ENCODE data around the gene SSBP2.
A peak's percentile ranks its signal among the peaks of the same experiment; 100 is the strongest.
"Not testable (repeated sequence)": the region's sequence is repeated elsewhere in the genome, so short reads cannot be mapped to it uniquely, and the experiment has no call there.

Gene SSBP2

GRCh38 chr5:81650987-81651386, 99.9 kb downstream of the SSBP2 start:
- DNase-seq, result no peak

- no peak for DNase-seq
Observed at GRCh38 chr5:81646469-81646995, 104.4 kb downstream of the SSBP2 start.

- DNase-seq, result no peak
Observed at GRCh38 chr5:81642210-81642609, 108.7 kb downstream of the SSBP2 start.

- no peak for DNase-seq
Observed at GRCh38 chr5:81639556-81639955, 111.3 kb downstream of the SSBP2 start.

GRCh38 chr5:81638471-81638870, 112.4 kb downstream of the SSBP2 start:
- DNase-seq, result no peak

GRCh38 chr5:81633891-81634290, 117.0 kb downstream of the SSBP2 start:
- DNase-seq, result no peak

- DNase-seq, result no peak
Observed at GRCh38 chr5:81633471-81633870, 117.4 kb downstream of the SSBP2 start.

- DNase-seq, result no peak
Observed at GRCh38 chr5:81632679-81633078, 118.2 kb downstream of the SSBP2 start.

- DNase-seq, result no peak
Observed at GRCh38 chr5:81631621-81632020, 119.3 kb downstream of the SSBP2 start.

GRCh38 chr5:81631124-81631523, 119.8 kb downstream of the SSBP2 start:
- peak; percentile 5 for DNase-seq

GRCh38 chr5:81630684-81631083, 120.2 kb downstream of the SSBP2 start:
- DNase-seq, result no peak

GRCh38 chr5:81629986-81630385, 120.9 kb downstream of the SSBP2 start:
- DNase-seq, result no peak

GRCh38 chr5:81628061-81628460, 122.8 kb downstream of the SSBP2 start:
- not testable (repeated sequence) for DNase-seq

- no peak for DNase-seq
Observed at GRCh38 chr5:81626524-81626923, 124.4 kb downstream of the SSBP2 start.

- no peak for DNase-seq
Observed at GRCh38 chr5:81609810-81610375, 141.0 kb downstream of the SSBP2 start.

- DNase-seq, result no peak
Observed at GRCh38 chr5:81608976-81609375, 141.9 kb downstream of the SSBP2 start.

- DNase-seq, result no peak
Observed at GRCh38 chr5:81607693-81608092, 143.2 kb downstream of the SSBP2 start.

- no peak for DNase-seq
Observed at GRCh38 chr5:81606150-81606549, 144.7 kb downstream of the SSBP2 start.

GRCh38 chr5:81605299-81605698, 145.6 kb downstream of the SSBP2 start:
- DNase-seq, result no peak

GRCh38 chr5:81604193-81604592, 146.7 kb downstream of the SSBP2 start:
- DNase-seq, result no peak

GRCh38 chr5:81601919-81602318, 149.0 kb downstream of the SSBP2 start:
- DNase-seq, result no peak

GRCh38 chr5:81592085-81592484, 158.8 kb downstream of the SSBP2 start:
- DNase-seq, result not testable (repeated sequence)

- no peak for DNase-seq
Observed at GRCh38 chr5:81590498-81591384, 160.2 kb downstream of the SSBP2 start.

- DNase-seq, result no peak
Observed at GRCh38 chr5:81579262-81579924, 171.5 kb downstream of the SSBP2 start.

Measured in activated gamma-delta T cell treated with Interleukin-2 at 50 U/mL for 16 hours (primary cell).